ENCODE data around the gene RNF130. TPM values are rescaled to one million over a fixed set of nuclear protein-coding genes. Genes with fewer than 3 reads are reported as not detected.

RNF130 gene
- total RNA-seq, 2 experiments from 2014 or later = 4.0 to 5.5 TPM

- H3K4me1 Mint-ChIP-seq (ENCODE audit: low read depth) = no peaks in the 10 kb centered on the region
- H3K9me3 Mint-ChIP-seq (ENCODE audit: insufficient read depth) = no peaks in the 10 kb centered on the region
- ATAC-seq (no peak), DNase-seq (no peak)
- POLR2A ChIA-PET = no interaction called here
- no peaks in the 10 kb centered on the region for H3K36me3 Mint-ChIP-seq (ENCODE audit: low read depth)
- CTCF ChIA-PET = no interaction called here
- H3K4me3 Mint-ChIP-seq = no peak overlapping the region
- H3K27ac Mint-ChIP-seq = no peak overlapping the region
- peaks cover 3% of the 10 kb centered on the region for H3K27me3 Mint-ChIP-seq (ENCODE audit: low read depth)
These were observed 11.4 kb downstream of the RNF130 start for GRCh38 chr5:180060192-180060591.

- ChIA-PET POLR2A (no interaction called here), CTCF (no interaction called here)
- Mint-ChIP-seq H3K4me1 (ENCODE audit: low read depth) (no peaks in the 10 kb centered on the region), H3K27me3 (ENCODE audit: low read depth) (no peaks in the 10 kb centered on the region), H3K9me3 (ENCODE audit: insufficient read depth) (no peaks in the 10 kb centered on the region), H3K4me3 (no peak overlapping the region), H3K27ac (no peak overlapping the region), H3K36me3 (ENCODE audit: low read depth) (no peaks in the 10 kb centered on the region)
- no peak for DNase-seq
- no peak for ATAC-seq
These were observed 12.2 kb downstream of the RNF130 start for GRCh38 chr5:180059326-180059725.

GRCh38 chr5:180056153-180056552 lies 15.4 kb downstream of the RNF130 start:
- DNase-seq (no peak), ATAC-seq (no peak)
- ChIA-PET POLR2A (no interaction called here), CTCF (no interaction called here)
- Mint-ChIP-seq H3K9me3 (ENCODE audit: insufficient read depth) (no peaks in the 10 kb centered on the region), H3K4me1 (ENCODE audit: low read depth) (no peaks in the 10 kb centered on the region), H3K27me3 (ENCODE audit: low read depth) (no peaks in the 10 kb centered on the region), H3K36me3 (ENCODE audit: low read depth) (no peaks in the 10 kb centered on the region), H3K4me3 (no peak overlapping the region), H3K27ac (no peak overlapping the region)

- Mint-ChIP-seq H3K4me3 (no peak overlapping the region), H3K9me3 (ENCODE audit: insufficient read depth) (no peaks in the 10 kb centered on the region)
- POLR2A ChIA-PET = no interaction called here
These were observed 17.3 kb downstream of the RNF130 start for GRCh38 chr5:180054226-180054625.

GRCh38 chr5:180053061-180053602 lies 18.4 kb downstream of the RNF130 start:
- CTCF ChIA-PET = no interaction called here
- no peak for ATAC-seq

More at GRCh38 chr5:180054226-180054625, 17.3 kb downstream of the RNF130 start:
- Mint-ChIP-seq H3K27ac (no peak overlapping the region), H3K27me3 (ENCODE audit: low read depth) (no peaks in the 10 kb centered on the region), H3K4me1 (ENCODE audit: low read depth) (no peaks in the 10 kb centered on the region), H3K36me3 (ENCODE audit: low read depth) (no peaks in the 10 kb centered on the region)
- DNase-seq (no peak), ATAC-seq (no peak)
- CTCF ChIA-PET = no interaction called here

GRCh38 chr5:180052211-180052818 lies 19.2 kb downstream of the RNF130 start:
- H3K9me3 Mint-ChIP-seq (ENCODE audit: insufficient read depth) = no peaks in the 10 kb centered on the region
- ChIA-PET POLR2A (no interaction called here), CTCF (no interaction called here)
- ATAC-seq (no peak), DNase-seq (no peak)
- H3K4me1 Mint-ChIP-seq (ENCODE audit: low read depth) = no peaks in the 10 kb centered on the region
- H3K36me3 Mint-ChIP-seq (ENCODE audit: low read depth) = no peaks in the 10 kb centered on the region
- no peak overlapping the region for H3K27ac Mint-ChIP-seq
- H3K4me3 Mint-ChIP-seq = no peak overlapping the region
- no peaks in the 10 kb centered on the region for H3K27me3 Mint-ChIP-seq (ENCODE audit: low read depth)

More at GRCh38 chr5:180053061-180053602, 18.4 kb downstream of the RNF130 start:
- no peaks in the 10 kb centered on the region for H3K27me3 Mint-ChIP-seq (ENCODE audit: low read depth)
- DNase-seq = no peak
- no peaks in the 10 kb centered on the region for H3K36me3 Mint-ChIP-seq (ENCODE audit: low read depth)
- no peak overlapping the region for H3K27ac Mint-ChIP-seq
- H3K4me1 Mint-ChIP-seq (ENCODE audit: low read depth) = no peaks in the 10 kb centered on the region
- no peak overlapping the region for H3K4me3 Mint-ChIP-seq
- POLR2A ChIA-PET = no interaction called here
- H3K9me3 Mint-ChIP-seq (ENCODE audit: insufficient read depth) = no peaks in the 10 kb centered on the region

GRCh38 chr5:180050121-180050940 lies 21.2 kb downstream of the RNF130 start:
- H3K9me3 Mint-ChIP-seq (ENCODE audit: insufficient read depth) = no peaks in the 10 kb centered on the region
- ATAC-seq (no peak), DNase-seq (no peak)
- H3K36me3 Mint-ChIP-seq (ENCODE audit: low read depth) = no peaks in the 10 kb centered on the region
- H3K4me1 Mint-ChIP-seq (ENCODE audit: low read depth) = no peaks in the 10 kb centered on the region
- ChIA-PET POLR2A (no interaction called here), CTCF (no interaction called here)
- H3K27ac Mint-ChIP-seq = no peak overlapping the region
- H3K27me3 Mint-ChIP-seq (ENCODE audit: low read depth) = no peaks in the 10 kb centered on the region
- H3K4me3 Mint-ChIP-seq = no peak overlapping the region

GRCh38 chr5:180049185-180049548 lies 22.4 kb downstream of the RNF130 start:
- no peaks in the 10 kb centered on the region for H3K27me3 Mint-ChIP-seq (ENCODE audit: low read depth)
- ChIA-PET CTCF (no interaction called here), POLR2A (no interaction called here)
- H3K4me3 Mint-ChIP-seq = no peak overlapping the region
- H3K27ac Mint-ChIP-seq = no peak overlapping the region
- no peaks in the 10 kb centered on the region for H3K36me3 Mint-ChIP-seq (ENCODE audit: low read depth)
- H3K4me1 Mint-ChIP-seq (ENCODE audit: low read depth) = no peaks in the 10 kb centered on the region
- DNase-seq = no peak
- no peak for ATAC-seq
- no peaks in the 10 kb centered on the region for H3K9me3 Mint-ChIP-seq (ENCODE audit: insufficient read depth)

GRCh38 chr5:180047667-180048066 lies 23.9 kb downstream of the RNF130 start:
- H3K9me3 Mint-ChIP-seq (ENCODE audit: insufficient read depth) = no peaks in the 10 kb centered on the region
- H3K4me1 Mint-ChIP-seq (ENCODE audit: low read depth) = no peaks in the 10 kb centered on the region
- POLR2A ChIA-PET = no interaction called here
- no peak for ATAC-seq
- CTCF ChIA-PET = no interaction called here
- no peak overlapping the region for H3K27ac Mint-ChIP-seq
- DNase-seq = no peak
- no peak overlapping the region for H3K4me3 Mint-ChIP-seq
- H3K36me3 Mint-ChIP-seq (ENCODE audit: low read depth) = no peaks in the 10 kb centered on the region
- H3K27me3 Mint-ChIP-seq (ENCODE audit: low read depth) = no peaks in the 10 kb centered on the region

GRCh38 chr5:180046656-180047055 lies 24.9 kb downstream of the RNF130 start:
- ChIA-PET CTCF (no interaction called here), POLR2A (no interaction called here)
- H3K9me3 Mint-ChIP-seq (ENCODE audit: insufficient read depth) = no peaks in the 10 kb centered on the region
- H3K27me3 Mint-ChIP-seq (ENCODE audit: low read depth) = no peaks in the 10 kb centered on the region
- H3K4me3 Mint-ChIP-seq = no peak overlapping the region
- H3K4me1 Mint-ChIP-seq (ENCODE audit: low read depth) = no peaks in the 10 kb centered on the region
- H3K27ac Mint-ChIP-seq = no peak overlapping the region
- H3K36me3 Mint-ChIP-seq (ENCODE audit: low read depth) = no peaks in the 10 kb centered on the region
- no peak for ATAC-seq
- no peak for DNase-seq

- CTCF ChIA-PET = no interaction called here
- POLR2A ChIA-PET = no interaction called here
- ATAC-seq (no peak), DNase-seq (no peak)
- no peaks in the 10 kb centered on the region for H3K27me3 Mint-ChIP-seq (ENCODE audit: low read depth)
- no peaks in the 10 kb centered on the region for H3K4me1 Mint-ChIP-seq (ENCODE audit: low read depth)
- H3K4me3 Mint-ChIP-seq = no peak overlapping the region
- H3K27ac Mint-ChIP-seq = no peak overlapping the region
- H3K36me3 Mint-ChIP-seq (ENCODE audit: low read depth) = no peaks in the 10 kb centered on the region
- H3K9me3 Mint-ChIP-seq (ENCODE audit: insufficient read depth) = no peaks in the 10 kb centered on the region
These were observed 25.6 kb downstream of the RNF130 start for GRCh38 chr5:180045889-180046499.

GRCh38 chr5:180043377-180043776 lies 28.2 kb downstream of the RNF130 start:
- Mint-ChIP-seq H3K27me3 (ENCODE audit: low read depth) (no peaks in the 10 kb centered on the region), H3K36me3 (ENCODE audit: low read depth) (no peaks in the 10 kb centered on the region), H3K4me1 (ENCODE audit: low read depth) (no peaks in the 10 kb centered on the region), H3K27ac (no peak overlapping the region), H3K4me3 (no peak overlapping the region), H3K9me3 (ENCODE audit: insufficient read depth) (no peaks in the 10 kb centered on the region)
- CTCF ChIA-PET = no interaction called here
- POLR2A ChIA-PET = no interaction called here
- no peak for DNase-seq
- no peak for ATAC-seq
